Panc1 (cell line): Measurements from ENCODE around the gene TRAPPC12.

ENCODE experiments used
- POLR2AphosphoS5 ChIP-seq: IDR thresholded peaks from 2 replicates; pipeline ENCODE4 v1.6.1; 2012; ENCODE audit warnings: mild to moderate bottlenecking, low read depth, low read length, moderate library complexity
- SIN3A ChIP-seq: IDR thresholded peaks from 2 replicates; pipeline ENCODE4 v1.6.1; 2012; ENCODE audit warnings: low read depth, mild to moderate bottlenecking, low read length, moderate library complexity, borderline replicate concordance; ENCODE audit not compliant: insufficient read depth
- TF ChIP-seq, protein P1 (sequence below): fragments of 450-650 bp; IDR thresholded peaks from 2 replicates; pipeline ENCODE4 v1.5.1; 2017; ENCODE audit warnings: mild to moderate bottlenecking
- TF ChIP-seq, protein P2 (sequence below), 2 experiments: IDR thresholded peaks; 2 replicates each; pipeline ENCODE4 v1.6.1; 2011 to 2012; ENCODE audit warnings: low read depth in 2 of 2, control low read depth in 1 of 2, low read length in 1 of 2, mild to moderate bottlenecking in 1 of 2, moderate library complexity in 1 of 2; ENCODE audit not compliant: insufficient read depth in 1 of 2

DNA sequence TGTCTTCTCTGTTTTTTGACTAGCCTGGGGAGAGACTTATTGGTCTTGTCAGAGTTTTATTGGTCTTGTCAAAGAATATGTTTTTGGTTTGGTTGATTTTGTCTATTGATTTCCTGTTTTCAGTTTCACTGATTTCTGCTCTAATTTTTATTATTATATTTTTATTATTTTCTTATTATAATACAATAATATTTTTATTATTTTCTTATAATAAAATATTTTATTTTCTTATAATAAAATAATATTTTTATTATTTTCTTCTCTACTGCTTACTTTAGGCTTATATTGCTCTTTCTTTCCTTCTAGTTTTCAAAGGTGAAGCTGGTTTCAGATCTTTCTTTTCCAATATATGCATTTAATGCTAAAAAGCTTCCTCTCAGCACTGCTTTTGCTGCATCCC is 62.0 kb downstream of the TRAPPC12 start:
- TF ChIP-seq, protein P1, sequence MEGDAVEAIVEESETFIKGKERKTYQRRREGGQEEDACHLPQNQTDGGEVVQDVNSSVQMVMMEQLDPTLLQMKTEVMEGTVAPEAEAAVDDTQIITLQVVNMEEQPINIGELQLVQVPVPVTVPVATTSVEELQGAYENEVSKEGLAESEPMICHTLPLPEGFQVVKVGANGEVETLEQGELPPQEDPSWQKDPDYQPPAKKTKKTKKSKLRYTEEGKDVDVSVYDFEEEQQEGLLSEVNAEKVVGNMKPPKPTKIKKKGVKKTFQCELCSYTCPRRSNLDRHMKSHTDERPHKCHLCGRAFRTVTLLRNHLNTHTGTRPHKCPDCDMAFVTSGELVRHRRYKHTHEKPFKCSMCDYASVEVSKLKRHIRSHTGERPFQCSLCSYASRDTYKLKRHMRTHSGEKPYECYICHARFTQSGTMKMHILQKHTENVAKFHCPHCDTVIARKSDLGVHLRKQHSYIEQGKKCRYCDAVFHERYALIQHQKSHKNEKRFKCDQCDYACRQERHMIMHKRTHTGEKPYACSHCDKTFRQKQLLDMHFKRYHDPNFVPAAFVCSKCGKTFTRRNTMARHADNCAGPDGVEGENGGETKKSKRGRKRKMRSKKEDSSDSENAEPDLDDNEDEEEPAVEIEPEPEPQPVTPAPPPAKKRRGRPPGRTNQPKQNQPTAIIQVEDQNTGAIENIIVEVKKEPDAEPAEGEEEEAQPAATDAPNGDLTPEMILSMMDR: no peak
- no peak for TF ChIP-seq POLR2AphosphoS5
- TF ChIP-seq, protein P2, sequence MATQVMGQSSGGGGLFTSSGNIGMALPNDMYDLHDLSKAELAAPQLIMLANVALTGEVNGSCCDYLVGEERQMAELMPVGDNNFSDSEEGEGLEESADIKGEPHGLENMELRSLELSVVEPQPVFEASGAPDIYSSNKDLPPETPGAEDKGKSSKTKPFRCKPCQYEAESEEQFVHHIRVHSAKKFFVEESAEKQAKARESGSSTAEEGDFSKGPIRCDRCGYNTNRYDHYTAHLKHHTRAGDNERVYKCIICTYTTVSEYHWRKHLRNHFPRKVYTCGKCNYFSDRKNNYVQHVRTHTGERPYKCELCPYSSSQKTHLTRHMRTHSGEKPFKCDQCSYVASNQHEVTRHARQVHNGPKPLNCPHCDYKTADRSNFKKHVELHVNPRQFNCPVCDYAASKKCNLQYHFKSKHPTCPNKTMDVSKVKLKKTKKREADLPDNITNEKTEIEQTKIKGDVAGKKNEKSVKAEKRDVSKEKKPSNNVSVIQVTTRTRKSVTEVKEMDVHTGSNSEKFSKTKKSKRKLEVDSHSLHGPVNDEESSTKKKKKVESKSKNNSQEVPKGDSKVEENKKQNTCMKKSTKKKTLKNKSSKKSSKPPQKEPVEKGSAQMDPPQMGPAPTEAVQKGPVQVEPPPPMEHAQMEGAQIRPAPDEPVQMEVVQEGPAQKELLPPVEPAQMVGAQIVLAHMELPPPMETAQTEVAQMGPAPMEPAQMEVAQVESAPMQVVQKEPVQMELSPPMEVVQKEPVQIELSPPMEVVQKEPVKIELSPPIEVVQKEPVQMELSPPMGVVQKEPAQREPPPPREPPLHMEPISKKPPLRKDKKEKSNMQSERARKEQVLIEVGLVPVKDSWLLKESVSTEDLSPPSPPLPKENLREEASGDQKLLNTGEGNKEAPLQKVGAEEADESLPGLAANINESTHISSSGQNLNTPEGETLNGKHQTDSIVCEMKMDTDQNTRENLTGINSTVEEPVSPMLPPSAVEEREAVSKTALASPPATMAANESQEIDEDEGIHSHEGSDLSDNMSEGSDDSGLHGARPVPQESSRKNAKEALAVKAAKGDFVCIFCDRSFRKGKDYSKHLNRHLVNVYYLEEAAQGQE (IDR thresholded peaks at IDR 0.05; ENCODE audit: insufficient read depth in 1 of 2, low read depth in 2 of 2, low read length in 1 of 2): no peak
- no peak for TF ChIP-seq SIN3A
